ELF-1 (cell line): ENCODE results near the gene CAPRIN1.
"Not testable (repeated sequence)": the region's sequence is repeated elsewhere in the genome, so short reads cannot be mapped to it uniquely, and the experiment has no call there.

Source experiments
- DNase-seq: peaks from one replicate; pipeline ENCODE4 v3.0.0-alpha.2; 2016; ENCODE audit warnings: low read depth, low spot score

The CAPRIN1 gene

DNA sequence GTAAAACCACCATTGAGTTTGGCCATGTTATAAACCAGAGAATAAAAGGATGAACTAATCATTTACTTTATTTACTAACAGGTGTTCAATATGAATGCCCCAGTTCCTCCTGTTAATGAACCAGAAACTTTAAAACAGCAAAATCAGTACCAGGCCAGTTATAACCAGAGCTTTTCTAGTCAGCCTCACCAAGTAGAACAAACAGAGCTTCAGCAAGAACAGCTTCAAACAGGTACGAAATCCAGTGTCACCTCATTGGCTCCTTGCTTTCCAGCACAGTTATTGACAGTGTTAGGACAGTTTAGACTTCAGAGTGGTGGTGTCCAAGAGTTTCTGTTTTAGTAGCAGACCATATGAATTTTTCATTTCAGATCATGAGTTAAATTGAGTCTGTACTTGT lies 40.3 kb downstream of the CAPRIN1 start:
- no peak for DNase-seq

DNA sequence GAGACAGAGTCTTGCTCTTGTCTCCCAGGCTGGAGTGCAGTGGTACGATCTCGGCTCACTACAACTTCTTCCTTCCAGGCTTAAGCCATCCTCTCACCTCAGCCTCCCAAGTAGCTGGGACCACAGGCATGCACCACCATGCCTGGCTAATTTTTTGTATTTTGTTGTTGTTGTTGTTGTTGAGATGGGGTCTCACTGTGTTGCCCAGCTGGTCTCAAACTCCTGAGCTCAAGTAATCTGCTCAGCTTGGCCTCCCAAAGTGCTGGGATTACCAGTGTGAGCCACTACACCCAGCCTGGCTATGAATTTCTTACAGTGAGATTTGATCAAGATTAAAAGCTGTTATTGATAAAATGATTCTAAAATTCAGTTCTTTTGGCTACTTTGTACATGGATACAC lies 43.4 kb downstream of the CAPRIN1 start:
- not testable (repeated sequence) for DNase-seq

DNA sequence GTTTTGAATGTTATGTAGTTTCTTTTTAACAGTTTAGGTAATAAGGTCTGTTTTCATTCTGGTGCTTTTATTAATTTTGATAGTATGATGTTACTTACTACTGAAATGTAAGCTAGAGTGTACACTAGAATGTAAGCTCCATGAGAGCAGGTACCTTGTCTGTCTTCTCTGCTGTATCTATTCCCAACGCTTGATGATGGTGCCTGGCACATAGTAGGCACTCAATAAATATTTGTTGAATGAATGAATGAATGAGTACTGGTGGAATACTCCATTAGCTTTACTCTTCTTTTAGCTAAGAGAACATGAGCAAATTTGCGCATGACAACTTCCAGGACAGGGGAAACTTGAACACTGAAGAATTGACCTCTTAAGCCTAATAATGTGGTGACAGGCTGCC lies 47.3 kb downstream of the CAPRIN1 start:
- DNase-seq: no peak

DNA sequence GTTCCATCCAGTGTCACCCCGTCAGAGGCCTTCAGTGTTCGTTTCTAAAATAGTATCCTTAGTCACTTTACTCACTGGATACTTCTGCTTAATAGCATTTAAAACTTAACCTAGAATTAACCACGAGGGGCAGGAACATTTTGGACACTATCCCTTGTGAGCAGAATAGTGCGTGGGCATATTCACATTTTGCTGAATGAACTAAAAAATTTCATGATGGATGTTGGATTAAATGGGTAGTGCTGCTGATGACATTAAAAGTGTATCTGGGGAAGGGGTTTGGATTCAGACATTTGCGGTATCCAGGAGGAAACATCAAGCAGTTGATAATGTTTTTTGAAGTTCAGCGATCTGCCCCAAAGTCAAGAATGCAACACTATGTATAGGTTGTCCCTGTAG lies 53.1 kb downstream of the CAPRIN1 start:
- no peak for DNase-seq

DNA sequence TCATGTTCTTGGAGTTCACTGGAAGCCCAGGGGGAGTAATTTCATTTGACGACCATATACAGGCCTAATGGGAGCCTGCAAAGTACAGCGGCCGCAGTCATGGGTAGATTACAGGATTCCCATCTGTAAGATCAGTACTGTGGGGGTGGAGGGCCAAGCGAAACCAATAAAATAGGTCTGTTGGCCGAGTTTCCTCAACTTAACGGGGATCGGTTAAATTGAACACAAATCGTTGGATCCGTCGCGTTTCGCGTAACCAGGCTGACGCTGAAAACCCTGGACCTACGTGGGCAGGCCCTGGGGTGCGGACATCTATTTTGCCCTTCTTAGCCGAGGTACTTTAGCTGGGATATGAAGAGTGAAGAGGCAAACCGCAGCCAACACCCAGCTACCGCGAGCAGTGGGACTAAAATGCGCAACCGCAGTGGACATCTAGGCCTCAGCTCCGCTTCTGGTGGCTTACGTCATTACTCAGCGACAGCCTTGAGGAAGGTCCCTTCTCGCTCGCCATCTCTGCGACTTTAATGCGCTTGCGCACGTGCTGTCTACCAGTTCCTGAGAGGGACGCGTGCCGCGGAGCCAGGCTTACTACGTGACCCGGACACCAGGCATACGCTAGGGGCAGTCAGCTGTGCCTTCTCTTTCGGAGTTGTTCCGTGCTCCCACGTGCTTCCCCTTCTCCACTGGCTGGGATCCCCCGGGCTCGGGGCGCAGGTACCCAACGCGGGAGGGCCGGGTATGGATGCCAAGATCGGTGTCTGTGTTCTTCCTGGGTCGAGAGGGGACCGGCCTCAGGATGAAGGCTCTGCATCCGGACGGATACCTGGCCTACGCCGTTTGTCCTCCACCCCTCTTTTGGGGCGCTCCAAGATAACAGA lies 53.8 kb downstream of the CAPRIN1 start, which contains the start of gene NAT10:
NAT10 (plus strand) TSS at position 551 of the 878 bp plus-strand sequence. CDS start 2,597 bp downstream, outside the sequence.
- DNase-seq: peak; percentile 98

DNA sequence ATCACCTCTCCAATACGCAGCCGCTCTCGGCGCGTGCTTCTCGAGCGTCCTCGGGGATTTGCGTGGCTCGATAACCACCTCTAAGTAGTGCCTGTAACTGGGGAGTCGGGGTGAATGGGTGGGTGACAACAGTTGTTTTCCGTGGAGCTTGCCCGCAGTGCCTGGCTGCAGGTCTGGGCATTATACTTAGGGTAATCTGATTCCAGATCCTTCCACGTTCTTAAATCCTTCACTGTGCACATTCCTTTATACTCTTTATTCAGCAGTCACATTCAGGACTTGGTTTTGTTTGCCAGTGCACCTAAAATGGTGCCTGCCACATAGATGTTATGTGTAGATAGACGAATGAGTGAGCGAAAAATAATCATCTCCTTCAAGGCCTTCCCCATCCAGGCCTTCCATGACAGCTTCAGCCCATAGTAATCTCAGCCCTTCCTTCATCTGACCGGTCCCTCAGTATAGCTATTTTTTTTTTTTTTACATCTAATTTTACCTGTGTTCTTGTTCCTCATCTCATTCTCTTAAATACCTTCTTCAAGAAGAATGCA lies 54.5 kb downstream of the CAPRIN1 start:
- no peak for DNase-seq

DNA sequence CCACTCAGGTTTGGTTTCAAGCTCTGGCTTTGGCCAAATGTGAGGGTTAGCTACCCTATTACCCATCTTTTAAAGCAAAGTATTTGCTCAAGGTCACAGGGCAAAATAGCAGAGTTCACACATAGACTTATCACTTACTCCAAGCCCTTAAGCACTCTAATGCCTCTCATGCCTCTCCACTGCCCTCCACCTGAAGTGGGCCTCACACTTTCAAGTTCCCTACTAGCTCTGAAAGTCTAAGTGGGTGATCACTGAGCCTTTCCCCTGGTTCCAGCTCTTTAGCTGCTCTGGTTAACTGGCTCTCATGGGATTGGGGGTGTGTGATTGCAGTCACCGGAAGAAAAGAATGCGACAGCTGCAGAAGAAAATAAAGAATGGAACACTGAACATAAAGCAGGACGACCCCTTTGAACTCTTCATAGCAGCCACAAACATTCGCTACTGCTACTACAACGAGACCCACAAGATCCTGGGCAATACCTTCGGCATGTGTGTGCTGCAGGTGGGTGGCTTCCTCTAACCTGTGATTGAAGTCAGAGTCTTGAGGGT lies 60.3 kb downstream of the CAPRIN1 start:
- DNase-seq: no peak

DNA sequence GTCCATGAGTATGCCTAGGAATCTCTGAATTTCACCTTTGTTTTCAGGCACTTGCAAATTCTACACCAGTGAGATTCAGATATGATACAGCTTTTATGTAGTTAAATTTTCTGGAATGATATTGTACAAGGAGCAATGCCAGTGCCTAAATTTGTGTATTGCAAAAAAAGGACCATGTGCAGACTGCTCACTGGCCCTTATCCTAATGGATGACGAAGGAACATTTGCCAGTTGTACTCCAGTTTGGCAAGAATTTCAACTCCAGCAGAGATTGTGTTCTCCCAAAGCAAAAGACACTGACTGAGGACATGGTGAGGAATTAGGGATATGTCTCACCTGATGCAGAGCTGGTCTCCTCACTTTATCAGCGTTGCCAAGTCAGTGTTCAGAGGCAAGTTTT lies 62.5 kb downstream of the CAPRIN1 start:
- no peak for DNase-seq

DNA sequence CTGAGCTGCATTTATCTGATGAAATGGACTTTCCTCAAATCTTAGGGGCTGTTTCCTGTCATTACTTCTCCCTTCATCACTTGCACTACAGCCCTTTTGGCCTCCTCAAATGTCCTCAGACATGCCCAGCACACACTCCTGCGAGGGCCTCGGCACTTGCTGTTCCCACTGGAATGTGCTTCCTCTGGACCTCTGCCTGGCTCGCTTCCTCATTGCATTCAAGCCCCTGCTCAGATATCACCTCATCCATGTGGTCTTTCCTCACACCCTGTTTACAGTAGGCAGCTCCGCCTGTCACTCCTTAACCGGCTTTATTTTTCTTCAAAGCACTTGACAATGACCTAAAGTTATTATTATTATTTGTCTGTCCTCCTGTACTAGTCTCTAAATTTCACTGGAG lies 62.9 kb downstream of the CAPRIN1 start:
- DNase-seq: no peak

DNA sequence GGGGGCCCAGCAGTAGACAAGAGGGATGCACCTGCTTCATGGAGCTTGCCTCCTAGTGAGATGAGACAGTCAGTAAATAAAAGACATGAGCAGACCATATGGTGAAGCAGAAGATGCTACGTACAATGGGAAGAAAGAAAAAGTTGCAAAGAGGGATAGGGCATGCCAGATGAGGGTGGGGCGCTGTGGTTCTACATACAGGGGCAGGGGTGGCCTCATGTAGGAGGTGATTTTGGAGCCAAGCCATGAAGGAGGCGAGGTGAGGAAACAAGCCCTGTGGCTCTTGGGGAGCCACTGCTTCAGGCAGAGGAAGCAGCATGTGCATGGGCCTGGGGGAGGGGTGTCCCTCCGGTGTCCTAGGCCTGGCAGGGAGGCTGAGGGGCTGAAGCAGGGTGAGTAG lies 69.1 kb downstream of the CAPRIN1 start:
- DNase-seq: no peak

DNA sequence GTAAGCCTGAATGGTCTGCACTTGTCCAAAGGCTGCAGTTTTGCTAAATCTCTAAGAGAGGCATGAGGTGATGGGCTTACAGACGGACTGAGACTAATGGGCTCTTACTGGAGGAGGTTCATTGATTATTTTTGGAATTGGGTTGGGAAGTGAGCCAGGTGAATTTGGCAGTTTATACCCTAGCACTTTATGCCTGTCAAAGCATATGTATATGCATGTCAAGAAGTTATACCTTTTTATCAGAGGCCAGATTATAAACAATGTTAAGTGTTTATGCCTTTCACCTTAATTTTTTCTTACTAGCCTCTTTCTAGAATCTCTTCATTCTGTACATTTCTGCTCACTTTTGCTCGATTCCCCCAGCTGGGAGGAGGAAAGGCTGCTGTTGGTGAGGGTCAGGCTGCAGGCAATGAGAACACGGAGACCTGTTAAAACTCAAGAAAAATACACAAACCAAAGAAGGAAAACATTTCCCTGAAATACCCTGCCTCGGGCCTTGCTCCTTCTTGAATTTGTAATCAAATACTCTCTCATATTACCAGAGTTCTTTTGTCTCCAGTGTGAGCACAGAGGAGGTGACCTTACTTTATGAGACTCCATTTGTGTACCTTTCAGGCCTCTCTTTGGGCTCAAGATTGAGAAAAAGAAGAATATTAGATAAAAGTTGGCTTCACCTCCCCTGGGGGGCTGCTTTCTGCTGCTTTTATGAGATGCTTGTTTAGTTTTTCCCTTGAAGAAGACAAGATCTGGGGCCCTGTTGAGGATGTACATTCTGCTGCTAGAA lies 73.5 kb downstream of the CAPRIN1 start:
- DNase-seq: no peak

DNA sequence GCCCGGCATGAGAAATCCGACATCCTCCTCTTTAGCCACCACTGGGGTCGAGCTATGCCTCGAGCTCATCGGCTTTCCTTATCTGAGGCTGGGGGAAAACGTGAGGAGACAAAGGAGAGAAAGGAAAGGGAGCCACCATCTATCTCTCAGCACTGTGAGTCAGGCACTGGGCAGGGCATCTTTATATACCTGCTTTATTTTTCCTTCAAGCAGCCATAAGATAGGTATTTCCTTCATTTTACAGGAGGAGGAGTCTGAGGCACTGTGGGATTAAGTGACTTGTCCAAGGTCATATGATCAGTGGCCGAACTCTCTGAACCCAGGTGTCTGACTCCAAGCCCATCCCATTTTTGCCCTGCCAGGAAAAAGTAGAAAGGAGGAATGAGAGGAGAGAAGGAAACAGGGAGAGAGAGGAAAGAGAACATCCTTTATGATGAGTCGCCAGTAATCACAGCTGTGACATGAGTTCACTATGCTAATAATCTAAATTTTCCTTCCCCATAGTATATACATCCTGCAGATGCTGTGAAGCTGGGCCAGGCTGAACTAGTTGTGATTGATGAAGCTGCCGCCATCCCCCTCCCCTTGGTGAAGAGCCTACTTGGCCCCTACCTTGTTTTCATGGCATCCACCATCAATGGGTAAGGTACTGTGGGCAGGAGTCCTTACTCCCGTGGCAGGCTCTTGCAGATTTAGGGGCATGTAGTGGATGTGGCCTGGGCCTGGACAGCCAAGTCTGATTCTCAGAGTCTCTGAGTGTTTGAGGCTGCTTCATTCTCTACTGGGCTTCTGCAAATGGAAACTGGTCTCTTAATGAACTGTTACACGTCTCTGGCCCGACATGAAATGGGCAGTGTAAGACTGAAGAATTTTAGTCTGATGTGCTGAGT lies 75.7 kb downstream of the CAPRIN1 start:
- DNase-seq: no peak

DNA sequence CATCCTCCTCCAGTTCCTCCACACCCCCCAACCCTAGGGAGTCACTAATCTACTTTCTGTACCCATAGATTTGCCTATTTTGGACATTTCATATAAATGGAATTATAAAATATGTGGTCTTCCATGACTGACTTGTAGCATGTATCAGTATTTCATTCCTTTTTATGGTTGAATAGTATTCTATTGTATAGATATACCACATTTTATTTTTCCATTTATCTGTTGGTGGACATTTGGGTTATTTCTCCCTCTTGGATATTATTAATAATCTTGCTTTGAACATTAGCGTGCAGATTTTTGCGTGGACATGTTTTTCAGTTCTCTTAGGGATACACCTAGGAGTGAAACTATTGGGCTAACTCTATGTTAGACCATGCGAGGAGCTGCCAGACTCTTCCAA lies 77.3 kb downstream of the CAPRIN1 start:
- DNase-seq: no peak

DNA sequence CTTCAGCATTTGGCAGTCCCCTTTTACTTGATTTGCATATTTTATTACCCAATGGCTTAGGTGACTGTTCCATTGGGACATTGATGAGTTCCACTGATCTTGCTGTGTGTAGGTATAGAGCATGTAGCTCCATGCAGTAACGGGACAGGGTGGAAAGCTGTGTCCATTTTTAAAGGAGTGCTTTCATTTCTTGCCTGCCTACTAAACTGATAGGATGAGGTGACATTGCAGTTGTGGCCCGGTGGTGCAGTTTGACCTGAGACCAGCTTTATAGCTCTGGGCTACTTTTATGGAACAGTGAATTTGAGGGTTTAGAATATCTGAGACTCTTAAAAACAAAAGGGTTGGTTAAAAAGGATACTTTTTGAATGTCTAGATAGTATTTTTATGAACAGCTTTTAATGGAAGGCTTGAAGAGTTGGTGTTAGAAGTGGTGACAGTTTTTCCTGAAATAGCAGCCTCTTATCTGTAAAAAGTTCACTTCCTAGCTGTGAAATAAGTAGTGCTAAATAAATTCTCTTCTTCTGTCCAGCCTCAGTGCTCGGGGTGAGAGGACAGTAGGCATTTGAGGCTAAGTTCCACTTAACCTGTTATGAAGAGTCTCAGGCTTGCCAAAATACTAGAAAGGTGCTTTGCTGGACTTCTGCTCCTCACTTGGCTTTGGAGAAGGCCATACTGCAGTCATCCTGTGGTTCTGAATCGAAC lies 80.9 kb downstream of the CAPRIN1 start:
- no peak for DNase-seq

DNA sequence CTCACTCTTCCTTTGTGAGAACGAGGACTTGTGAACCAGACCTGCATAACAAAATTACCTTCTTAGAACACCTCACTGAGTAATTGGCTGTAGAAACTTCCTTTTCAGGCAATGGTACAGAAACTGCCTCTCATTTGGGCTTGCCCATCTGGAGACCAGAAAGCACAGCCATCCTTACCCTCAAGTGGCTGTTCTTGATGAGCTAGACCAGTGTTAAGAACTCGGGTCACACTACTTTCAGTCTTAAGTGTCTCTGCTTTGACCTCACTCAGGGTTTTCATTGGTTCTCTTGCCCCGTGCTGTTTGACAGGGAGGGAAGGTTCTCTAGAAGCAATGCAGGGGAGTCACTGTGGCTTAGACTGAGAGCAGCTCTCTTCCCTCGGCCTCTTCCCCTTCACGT lies 83.2 kb downstream of the CAPRIN1 start:
- DNase-seq: no peak

DNA sequence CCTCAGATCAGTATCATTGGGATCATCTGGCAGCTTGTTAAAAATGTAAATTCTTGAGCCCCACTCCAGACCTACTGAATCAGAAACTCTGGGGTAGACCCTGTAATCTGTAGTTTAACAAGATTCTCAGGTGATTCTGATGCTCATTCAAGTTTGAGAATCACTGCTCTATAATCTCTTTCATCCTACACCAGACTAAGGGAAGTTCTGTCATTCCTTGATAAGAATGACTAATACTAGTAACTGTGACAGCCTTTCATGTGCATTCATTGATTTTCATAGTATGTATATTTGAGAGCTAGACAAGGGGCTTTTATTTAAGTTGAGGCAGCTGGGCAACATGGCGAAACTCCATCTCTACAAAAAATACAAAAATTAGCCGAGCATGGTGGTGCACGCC lies 83.9 kb downstream of the CAPRIN1 start:
- no peak for DNase-seq

DNA sequence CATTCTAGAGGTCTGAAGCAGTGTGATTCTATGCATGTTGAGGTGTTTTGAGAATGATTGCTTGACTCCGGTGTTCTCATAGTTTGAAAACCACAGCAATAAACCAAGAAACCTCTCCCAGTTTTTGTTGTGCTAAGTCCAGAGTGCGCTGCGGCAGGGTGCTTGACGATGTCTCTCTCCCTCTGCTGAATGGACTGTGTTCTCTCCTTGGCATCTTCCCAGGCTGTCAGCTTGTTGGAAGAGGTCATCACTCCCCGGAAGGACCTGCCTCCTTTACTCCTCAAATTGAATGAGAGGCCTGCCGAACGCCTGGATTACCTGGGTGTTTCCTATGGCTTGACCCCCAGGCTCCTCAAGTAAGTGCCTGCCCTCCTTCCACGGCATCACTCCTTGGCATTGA lies 84.9 kb downstream of the CAPRIN1 start:
- no peak for DNase-seq

DNA sequence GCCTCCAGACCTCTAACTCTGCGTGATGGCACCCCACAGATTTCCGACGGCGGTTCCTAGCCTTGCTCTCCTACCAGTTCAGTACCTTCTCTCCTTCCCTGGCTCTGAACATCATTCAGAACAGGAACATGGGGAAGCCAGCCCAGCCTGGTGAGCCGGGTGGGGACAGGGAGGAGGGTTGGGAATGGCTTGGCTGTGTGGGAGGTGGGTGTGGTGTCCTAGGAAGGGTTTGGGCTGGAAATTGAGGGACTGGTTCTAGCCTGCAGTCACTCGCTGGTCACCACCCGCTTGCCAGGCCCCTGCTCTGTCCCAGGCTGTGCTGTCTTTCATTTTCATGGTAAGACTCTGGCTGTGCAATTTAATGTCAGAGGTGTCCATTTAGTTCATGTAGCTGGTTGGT lies 87.8 kb downstream of the CAPRIN1 start:
- DNase-seq: no peak

DNA sequence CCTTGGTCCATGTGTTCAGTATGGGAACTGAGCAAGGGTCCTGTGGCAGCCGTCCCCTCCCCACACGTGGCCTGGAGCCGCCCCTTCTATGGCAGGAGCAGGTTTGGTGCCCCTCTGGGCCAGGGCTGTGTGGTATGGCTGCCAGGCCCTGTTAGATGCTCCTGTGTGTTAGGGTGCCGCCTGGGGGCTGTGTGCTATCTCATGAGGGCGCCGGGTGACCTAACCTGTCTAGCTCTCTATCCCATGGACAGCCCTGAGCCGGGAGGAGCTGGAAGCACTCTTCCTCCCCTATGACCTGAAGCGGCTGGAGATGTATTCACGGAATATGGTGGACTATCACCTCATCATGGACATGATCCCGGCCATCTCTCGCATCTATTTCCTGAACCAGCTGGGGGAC lies 88.6 kb downstream of the CAPRIN1 start:
- no peak for DNase-seq

DNA sequence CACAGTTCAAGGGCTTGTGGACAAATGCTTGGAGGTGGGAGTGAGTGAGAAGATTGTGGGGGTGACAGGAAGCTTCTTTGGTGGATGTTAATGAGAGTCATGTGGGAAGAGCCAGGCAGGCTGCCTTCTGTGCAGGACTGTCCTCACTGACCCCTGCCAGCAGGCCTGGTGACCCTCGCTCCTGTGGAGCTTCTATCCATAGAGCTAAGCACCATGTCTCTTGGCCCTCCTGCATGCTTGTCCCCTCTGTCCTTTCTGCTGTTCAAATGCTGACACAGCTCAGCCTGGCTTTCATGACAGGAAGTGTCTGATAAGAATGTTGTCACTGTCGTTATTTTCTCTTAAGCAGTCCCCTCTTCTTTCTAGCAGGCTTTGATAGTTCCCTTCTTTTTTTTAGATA lies 91.5 kb downstream of the CAPRIN1 start:
- no peak for DNase-seq

DNA sequence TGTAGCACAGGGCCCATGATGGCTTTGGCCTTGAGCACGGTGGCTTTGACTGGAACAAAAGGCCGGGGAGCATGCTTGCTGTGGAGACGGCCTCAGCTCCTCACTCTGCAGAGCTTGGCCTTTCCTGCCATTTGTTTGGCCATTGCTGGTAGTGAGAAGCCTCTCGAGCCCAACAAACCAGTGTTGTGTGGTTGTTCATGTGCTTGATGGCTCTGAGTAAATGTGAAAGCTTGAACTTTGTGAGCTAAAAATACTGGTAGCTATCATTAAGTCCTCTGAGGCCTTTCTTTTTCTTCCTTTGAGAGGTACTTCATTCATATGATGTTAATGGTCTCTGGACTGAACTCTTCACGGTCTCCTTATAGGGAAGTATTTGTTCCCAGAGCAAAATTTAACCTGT lies 93.5 kb downstream of the CAPRIN1 start:
- DNase-seq: no peak
